Neural cell (in vitro differentiated cells): Measurements from ENCODE around the gene NXPH3. TPM values are rescaled to one million over a fixed set of nuclear protein-coding genes. Genes with fewer than 3 reads are reported as not detected.

Experiments
- H2AFZ ChIP-seq: fragments of 200-600, 300-800 bp; sonication (generic), shearing (Covaris generic); 2 replicates; pipeline ENCODE4 v1.6.0; 2014; ENCODE audit warnings: low read depth, mild to moderate bottlenecking, antibody characterized with exemption, low read length, moderate library complexity
- H3F3A ChIP-seq: fragments of 200-600 bp; shearing (Covaris generic); 2 replicates; pipeline ENCODE4 v1.6.1; 2016; ENCODE audit warnings: mild to moderate bottlenecking, moderate library complexity, mixed read lengths, antibody characterized with exemption, low read length; ENCODE audit not compliant: insufficient read depth, poor library complexity, severe bottlenecking
- H3K27ac ChIP-seq: fragments of 200-600, 300-800 bp; sonication (generic), shearing (Covaris generic); 2 replicates; pipeline ENCODE4 v1.5.1; 2014; ENCODE audit warnings: mild to moderate bottlenecking, low read length, moderate library complexity
- H3K27me3 ChIP-seq: fragments of 300-800, 200-600 bp; sonication (generic), shearing (Covaris generic); 2 replicates; pipeline ENCODE4 v1.6.0; 2014; ENCODE audit warnings: mild to moderate bottlenecking, low read depth, low read length, moderate library complexity; ENCODE audit not compliant: insufficient read depth
- H3K36me3 ChIP-seq: fragments of 300-800, 200-600 bp; sonication (generic), shearing (Covaris generic); 2 replicates; pipeline ENCODE4 v1.5.1; 2014; ENCODE audit warnings: mild to moderate bottlenecking, antibody characterized with exemption, low read length, moderate library complexity; ENCODE audit not compliant: insufficient read depth
- H3K4me2 ChIP-seq: fragments of 300-800, 200-600 bp; sonication (generic), shearing (Covaris generic); 2 replicates; pipeline ENCODE4 v1.6.0; 2014; ENCODE audit warnings: mild to moderate bottlenecking, low read length
- H3K4me3 ChIP-seq: fragments of 300-800, 200-600 bp; sonication (generic), shearing (Covaris generic); 2 replicates; pipeline ENCODE4 v1.5.1; 2014; ENCODE audit warnings: mild to moderate bottlenecking, low read length, moderate library complexity
- H3K79me2 ChIP-seq: fragments of 200-600 bp; shearing (Covaris generic); replicated peaks from 2 replicates; pipeline ENCODE4 v1.6.0; 2014; ENCODE audit warnings: mild to moderate bottlenecking, low read length, moderate library complexity; ENCODE audit not compliant: insufficient read depth
- H3K9ac ChIP-seq: fragments of 300-800, 200-600 bp; sonication (generic), shearing (Covaris generic); 2 replicates; pipeline ENCODE4 v1.6.1; 2016; ENCODE audit warnings: mild to moderate bottlenecking, low read length, mixed read lengths
- H3K9me2 ChIP-seq: fragments of 200-600 bp; shearing (Covaris generic); 2 replicates; pipeline ENCODE4 v1.6.1; 2016; ENCODE audit warnings: mild to moderate bottlenecking, low read length, mixed read lengths; ENCODE audit not compliant: insufficient read depth
- H3K9me3 ChIP-seq: fragments of 200-600, 300-800 bp; sonication (generic), shearing (Covaris generic); 2 replicates; pipeline ENCODE4 v1.6.1; 2016; ENCODE audit warnings: mild to moderate bottlenecking, mixed run types, low read length, moderate library complexity, mixed read lengths
- H4K20me1 ChIP-seq: fragments of 200-600 bp; shearing (Covaris generic); 2 replicates; pipeline ENCODE4 v1.6.1; 2016; ENCODE audit warnings: mild to moderate bottlenecking, mixed run types; ENCODE audit not compliant: insufficient read depth
- EP300 ChIP-seq: fragments of 450-650 bp; conservative IDR thresholded peaks from 2 replicates; pipeline ENCODE4 v1.6.1; 2014; ENCODE audit warnings: antibody characterized with exemption, mild to moderate bottlenecking, moderate library complexity; ENCODE audit not compliant: poor library complexity, severe bottlenecking
- EZH2 ChIP-seq: fragments of 200-600, 300-800 bp; shearing (Covaris generic), sonication (generic); IDR thresholded peaks from 2 replicates; pipeline ENCODE4 v1.6.1; 2014; ENCODE audit warnings: antibody characterized with exemption, low read length, borderline replicate concordance, mild to moderate bottlenecking; ENCODE audit not compliant: insufficient read depth, poor library complexity, severe bottlenecking
- MXI1 ChIP-seq: fragments of 450-650 bp; conservative IDR thresholded peaks from 2 replicates; pipeline ENCODE4 v1.6.1; 2014; ENCODE audit warnings: antibody characterized with exemption, mild to moderate bottlenecking; ENCODE audit not compliant: poor library complexity, severe bottlenecking
- POLR2AphosphoS5 ChIP-seq: IDR thresholded peaks from 2 replicates; pipeline ENCODE4 v1.6.1; 2012
- RAD21 ChIP-seq: fragments of 450-650 bp; conservative IDR thresholded peaks from 2 replicates; pipeline ENCODE4 v1.6.1; 2014; ENCODE audit warnings: antibody characterized with exemption, mild to moderate bottlenecking, moderate library complexity
- SMC3 ChIP-seq: fragments of 450-650 bp; conservative IDR thresholded peaks from 2 replicates; pipeline ENCODE4 v1.6.1; 2014; ENCODE audit warnings: antibody characterized with exemption, mild to moderate bottlenecking, moderate library complexity; ENCODE audit not compliant: poor library complexity
- TAF1 ChIP-seq: IDR thresholded peaks from 2 replicates; pipeline ENCODE4 v1.6.1; 2012; ENCODE audit warnings: low read depth
- polyA plus RNA-seq: library from polyadenylated mRNA; depleted of rRNA; stranded (reverse); fragments of >200 nt; gene quantifications from 2 replicates; pipeline ENCODE4 v1.2.3, GENCODE V29; 2014
- TF ChIP-seq, protein P1 (sequence below): fragments of 450-650 bp; IDR thresholded peaks from 2 replicates; pipeline ENCODE4 v1.5.1; 2014; ENCODE audit warnings: antibody characterized with exemption, mild to moderate bottlenecking, moderate library complexity; ENCODE audit not compliant: poor library complexity, severe bottlenecking
- TF ChIP-seq, protein P2 (sequence below): IDR thresholded peaks from 2 replicates; pipeline ENCODE4 v1.6.1; 2012; ENCODE audit warnings: borderline replicate concordance

NXPH3 gene
- polyA plus RNA-seq, 1 donor from 2014 or later: 2.4 TPM

DNA sequence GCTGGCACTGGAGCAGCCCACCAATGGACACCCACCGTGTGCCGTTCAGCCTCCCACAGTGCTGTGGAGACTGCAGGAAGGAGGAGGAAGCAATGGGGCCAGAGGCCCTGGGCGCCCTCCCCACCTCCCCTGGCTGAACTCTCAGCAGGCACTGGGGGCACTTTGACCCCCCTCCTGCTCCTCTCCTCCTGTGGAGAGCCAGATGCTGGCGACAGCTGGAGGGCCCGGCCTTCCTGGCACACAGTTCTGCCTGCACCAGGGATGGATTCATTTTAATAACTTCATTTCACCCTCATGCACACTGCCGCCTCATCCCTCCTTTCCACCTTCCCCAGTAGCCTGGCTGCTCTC is 6.0 kb downstream of the NXPH3 start:
- H3K9me2 ChIP-seq: no peaks in the 10 kb centered on the region
- H3F3A ChIP-seq: no peaks in the 10 kb centered on the region
- H3K4me2 ChIP-seq: no peak overlapping the region
- H3K27me3 ChIP-seq: peaks cover 10% of the 10 kb centered on the region
- no peaks in the 10 kb centered on the region for H3K36me3 ChIP-seq
- TF ChIP-seq TAF1 (no peak), EZH2 (no peak), EP300 (no peak), POLR2AphosphoS5 (no peak), MXI1 (no peak), RAD21 (no peak), SMC3 (no peak)
- TF ChIP-seq, protein P1, sequence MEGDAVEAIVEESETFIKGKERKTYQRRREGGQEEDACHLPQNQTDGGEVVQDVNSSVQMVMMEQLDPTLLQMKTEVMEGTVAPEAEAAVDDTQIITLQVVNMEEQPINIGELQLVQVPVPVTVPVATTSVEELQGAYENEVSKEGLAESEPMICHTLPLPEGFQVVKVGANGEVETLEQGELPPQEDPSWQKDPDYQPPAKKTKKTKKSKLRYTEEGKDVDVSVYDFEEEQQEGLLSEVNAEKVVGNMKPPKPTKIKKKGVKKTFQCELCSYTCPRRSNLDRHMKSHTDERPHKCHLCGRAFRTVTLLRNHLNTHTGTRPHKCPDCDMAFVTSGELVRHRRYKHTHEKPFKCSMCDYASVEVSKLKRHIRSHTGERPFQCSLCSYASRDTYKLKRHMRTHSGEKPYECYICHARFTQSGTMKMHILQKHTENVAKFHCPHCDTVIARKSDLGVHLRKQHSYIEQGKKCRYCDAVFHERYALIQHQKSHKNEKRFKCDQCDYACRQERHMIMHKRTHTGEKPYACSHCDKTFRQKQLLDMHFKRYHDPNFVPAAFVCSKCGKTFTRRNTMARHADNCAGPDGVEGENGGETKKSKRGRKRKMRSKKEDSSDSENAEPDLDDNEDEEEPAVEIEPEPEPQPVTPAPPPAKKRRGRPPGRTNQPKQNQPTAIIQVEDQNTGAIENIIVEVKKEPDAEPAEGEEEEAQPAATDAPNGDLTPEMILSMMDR: no peak
- TF ChIP-seq, protein P2, sequence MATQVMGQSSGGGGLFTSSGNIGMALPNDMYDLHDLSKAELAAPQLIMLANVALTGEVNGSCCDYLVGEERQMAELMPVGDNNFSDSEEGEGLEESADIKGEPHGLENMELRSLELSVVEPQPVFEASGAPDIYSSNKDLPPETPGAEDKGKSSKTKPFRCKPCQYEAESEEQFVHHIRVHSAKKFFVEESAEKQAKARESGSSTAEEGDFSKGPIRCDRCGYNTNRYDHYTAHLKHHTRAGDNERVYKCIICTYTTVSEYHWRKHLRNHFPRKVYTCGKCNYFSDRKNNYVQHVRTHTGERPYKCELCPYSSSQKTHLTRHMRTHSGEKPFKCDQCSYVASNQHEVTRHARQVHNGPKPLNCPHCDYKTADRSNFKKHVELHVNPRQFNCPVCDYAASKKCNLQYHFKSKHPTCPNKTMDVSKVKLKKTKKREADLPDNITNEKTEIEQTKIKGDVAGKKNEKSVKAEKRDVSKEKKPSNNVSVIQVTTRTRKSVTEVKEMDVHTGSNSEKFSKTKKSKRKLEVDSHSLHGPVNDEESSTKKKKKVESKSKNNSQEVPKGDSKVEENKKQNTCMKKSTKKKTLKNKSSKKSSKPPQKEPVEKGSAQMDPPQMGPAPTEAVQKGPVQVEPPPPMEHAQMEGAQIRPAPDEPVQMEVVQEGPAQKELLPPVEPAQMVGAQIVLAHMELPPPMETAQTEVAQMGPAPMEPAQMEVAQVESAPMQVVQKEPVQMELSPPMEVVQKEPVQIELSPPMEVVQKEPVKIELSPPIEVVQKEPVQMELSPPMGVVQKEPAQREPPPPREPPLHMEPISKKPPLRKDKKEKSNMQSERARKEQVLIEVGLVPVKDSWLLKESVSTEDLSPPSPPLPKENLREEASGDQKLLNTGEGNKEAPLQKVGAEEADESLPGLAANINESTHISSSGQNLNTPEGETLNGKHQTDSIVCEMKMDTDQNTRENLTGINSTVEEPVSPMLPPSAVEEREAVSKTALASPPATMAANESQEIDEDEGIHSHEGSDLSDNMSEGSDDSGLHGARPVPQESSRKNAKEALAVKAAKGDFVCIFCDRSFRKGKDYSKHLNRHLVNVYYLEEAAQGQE: no peak
- no peak overlapping the region for H3K27ac ChIP-seq
- no peak overlapping the region for H3K9ac ChIP-seq
- no peaks in the 10 kb centered on the region for H3K9me3 ChIP-seq
- no peak overlapping the region for H2AFZ ChIP-seq
- no peaks in the 10 kb centered on the region for H4K20me1 ChIP-seq
- no peaks in the 10 kb centered on the region for H3K79me2 ChIP-seq
- H3K4me3 ChIP-seq: no peak overlapping the region

DNA sequence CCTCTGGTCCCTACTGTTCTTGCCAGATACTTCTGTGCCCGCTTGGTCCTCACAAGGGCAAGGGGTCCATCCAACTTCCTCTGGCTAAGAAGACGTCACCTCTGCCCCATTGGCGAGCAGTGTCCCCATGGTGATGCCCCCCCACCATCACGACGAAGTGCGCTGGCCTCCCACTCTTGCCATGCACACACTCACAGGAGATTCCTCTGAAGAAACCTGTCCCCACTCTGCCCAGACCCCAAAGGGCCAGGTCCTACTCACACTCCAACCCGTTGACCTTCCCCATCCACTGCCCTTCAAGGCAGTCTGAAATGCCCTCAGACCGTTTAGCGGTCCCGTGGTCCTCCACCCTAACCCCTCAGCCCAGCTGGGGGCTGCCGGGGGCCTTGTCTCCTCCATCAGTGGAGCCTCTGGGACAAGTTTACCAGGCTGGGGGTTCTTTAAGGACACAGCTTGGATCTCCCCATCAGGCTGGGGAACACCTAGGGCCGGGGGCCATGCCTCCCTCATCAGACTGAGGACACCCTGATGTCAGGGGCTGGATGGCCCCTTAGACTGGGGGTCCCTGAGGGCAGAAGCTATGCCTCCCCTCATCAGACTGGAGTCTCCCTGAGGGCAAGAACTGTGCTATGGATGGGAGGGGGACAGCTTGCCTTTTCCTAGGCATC is 6.5 kb downstream of the NXPH3 start:
- Histone ChIP-seq H3K27ac (no peak overlapping the region), H4K20me1 (no peaks in the 10 kb centered on the region), H3K79me2 (no peaks in the 10 kb centered on the region)

More for the DNA sequence above, 6.5 kb downstream of the NXPH3 start:
- Histone ChIP-seq H3K9ac (no peak overlapping the region), H3K4me2 (no peak overlapping the region), H3K27me3 (peaks cover 4% of the 10 kb centered on the region), H3F3A (no peaks in the 10 kb centered on the region), H2AFZ (no peak overlapping the region), H3K9me2 (no peaks in the 10 kb centered on the region), H3K36me3 (no peaks in the 10 kb centered on the region), H3K4me3 (no peak overlapping the region), H3K9me3 (no peaks in the 10 kb centered on the region)
- TF ChIP-seq SMC3: no peak
- no peak for TF ChIP-seq RAD21
- no peak for TF ChIP-seq EP300
- TF ChIP-seq, protein P1: no peak
- TF ChIP-seq EZH2: no peak
- TF ChIP-seq, protein P2: no peak
- no peak for TF ChIP-seq TAF1
- no peak for TF ChIP-seq POLR2AphosphoS5
- TF ChIP-seq MXI1: no peak
